HL-60 (cell line): ENCODE data around the gene ASTN2.

ENCODE experiments used
- CTCF ChIP-seq: IDR thresholded peaks from one replicate; pipeline ENCODE4 v1.5.1; 2011; ENCODE audit warnings: low read length, control low read depth, inconsistent platforms; ENCODE audit not compliant: insufficient read depth
- POLR2AphosphoS5 ChIP-seq: IDR thresholded peaks from 2 replicates; pipeline ENCODE4 v1.6.1; 2012; ENCODE audit warnings: low read depth
- REST ChIP-seq: IDR thresholded peaks from 2 replicates; pipeline ENCODE4 v1.6.1; 2012; ENCODE audit warnings: low read depth; ENCODE audit not compliant: insufficient replicate concordance
- SPI1 ChIP-seq: IDR thresholded peaks from 2 replicates; pipeline ENCODE4 v1.6.1; 2012; ENCODE audit warnings: low read depth, mild to moderate bottlenecking, borderline replicate concordance

DNA sequence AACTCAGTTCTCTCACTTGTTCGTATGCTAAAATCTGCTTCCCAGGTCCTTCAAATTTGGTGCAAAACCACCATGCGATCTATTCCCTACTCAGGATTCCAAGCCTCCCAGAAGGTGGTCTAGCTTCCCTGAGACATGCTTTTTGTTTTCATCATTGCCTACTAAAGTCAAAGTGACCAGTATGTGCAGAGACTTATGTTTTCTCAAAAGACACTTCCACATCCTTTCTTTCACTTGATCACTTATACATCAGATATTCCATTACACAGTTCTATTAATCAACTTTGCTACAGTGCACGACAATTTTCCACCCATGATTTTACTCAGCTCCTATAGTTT lies 1019.2 kb downstream of the ASTN2 start:
- TF ChIP-seq REST (no peak), CTCF (no peak), POLR2AphosphoS5 (no peak), SPI1 (no peak)
